ENCODE measurements around the gene KCTD4.

KCTD4 gene

GRCh38 chr13:45219938-45220375, 19.1 kb upstream of the KCTD4 start (continued):
- no peak for TF ChIP-seq ELK4 (IDR thresholded peaks at IDR 0.05; ENCODE audit: borderline replicate concordance, low read depth, low read length)
- TF ChIP-seq ZNF202 (tag by site-specific recombination; IDR thresholded peaks at IDR 0.05; ENCODE audit: borderline replicate concordance) = no peak
- no peak for TF ChIP-seq SCRT1 (tag by site-specific recombination; IDR thresholded peaks at IDR 0.05; ENCODE audit: borderline replicate concordance)
- TF ChIP-seq, protein P1, sequence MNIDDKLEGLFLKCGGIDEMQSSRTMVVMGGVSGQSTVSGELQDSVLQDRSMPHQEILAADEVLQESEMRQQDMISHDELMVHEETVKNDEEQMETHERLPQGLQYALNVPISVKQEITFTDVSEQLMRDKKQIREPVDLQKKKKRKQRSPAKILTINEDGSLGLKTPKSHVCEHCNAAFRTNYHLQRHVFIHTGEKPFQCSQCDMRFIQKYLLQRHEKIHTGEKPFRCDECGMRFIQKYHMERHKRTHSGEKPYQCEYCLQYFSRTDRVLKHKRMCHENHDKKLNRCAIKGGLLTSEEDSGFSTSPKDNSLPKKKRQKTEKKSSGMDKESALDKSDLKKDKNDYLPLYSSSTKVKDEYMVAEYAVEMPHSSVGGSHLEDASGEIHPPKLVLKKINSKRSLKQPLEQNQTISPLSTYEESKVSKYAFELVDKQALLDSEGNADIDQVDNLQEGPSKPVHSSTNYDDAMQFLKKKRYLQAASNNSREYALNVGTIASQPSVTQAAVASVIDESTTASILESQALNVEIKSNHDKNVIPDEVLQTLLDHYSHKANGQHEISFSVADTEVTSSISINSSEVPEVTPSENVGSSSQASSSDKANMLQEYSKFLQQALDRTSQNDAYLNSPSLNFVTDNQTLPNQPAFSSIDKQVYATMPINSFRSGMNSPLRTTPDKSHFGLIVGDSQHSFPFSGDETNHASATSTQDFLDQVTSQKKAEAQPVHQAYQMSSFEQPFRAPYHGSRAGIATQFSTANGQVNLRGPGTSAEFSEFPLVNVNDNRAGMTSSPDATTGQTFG (tag by site-specific recombination; IDR thresholded peaks at IDR 0.05; ENCODE audit: borderline replicate concordance) = no peak
- peak; percentile 88 for TF ChIP-seq SP7 (tag by site-specific recombination; IDR thresholded peaks at IDR 0.05)
- TF ChIP-seq ZNF214 (tag by site-specific recombination; IDR thresholded peaks at IDR 0.05; ENCODE audit: borderline replicate concordance) = no peak
- no peak for TF ChIP-seq ZNF133 (tag by site-specific recombination; IDR thresholded peaks at IDR 0.05)
- TF ChIP-seq ZNF670 (tag by site-specific recombination; IDR thresholded peaks at IDR 0.05; ENCODE audit: low read depth) = no peak
- TF ChIP-seq ZNF596 (tag by site-specific recombination; IDR thresholded peaks at IDR 0.05) = no peak
- TF ChIP-seq ZEB2 (tag by site-specific recombination; IDR thresholded peaks at IDR 0.05) = peak; percentile 71
- TF ChIP-seq, protein P2, sequence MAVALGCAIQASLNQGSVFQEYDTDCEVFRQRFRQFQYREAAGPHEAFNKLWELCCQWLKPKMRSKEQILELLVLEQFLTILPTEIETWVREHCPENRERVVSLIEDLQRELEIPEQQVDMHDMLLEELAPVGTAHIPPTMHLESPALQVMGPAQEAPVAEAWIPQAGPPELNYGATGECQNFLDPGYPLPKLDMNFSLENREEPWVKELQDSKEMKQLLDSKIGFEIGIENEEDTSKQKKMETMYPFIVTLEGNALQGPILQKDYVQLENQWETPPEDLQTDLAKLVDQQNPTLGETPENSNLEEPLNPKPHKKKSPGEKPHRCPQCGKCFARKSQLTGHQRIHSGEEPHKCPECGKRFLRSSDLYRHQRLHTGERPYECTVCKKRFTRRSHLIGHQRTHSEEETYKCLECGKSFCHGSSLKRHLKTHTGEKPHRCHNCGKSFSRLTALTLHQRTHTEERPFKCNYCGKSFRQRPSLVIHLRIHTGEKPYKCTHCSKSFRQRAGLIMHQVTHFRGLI (tag by site-specific recombination; IDR thresholded peaks at IDR 0.05) = no peak
- TF ChIP-seq ZNF157 (tag by site-specific recombination; IDR thresholded peaks at IDR 0.05) = no peak
- TF ChIP-seq KLF9 (tag by site-specific recombination; IDR thresholded peaks at IDR 0.05; ENCODE audit: low read depth) = peak; percentile 31; the same call in 1 of the 2 replicates
- TF ChIP-seq, protein P3, sequence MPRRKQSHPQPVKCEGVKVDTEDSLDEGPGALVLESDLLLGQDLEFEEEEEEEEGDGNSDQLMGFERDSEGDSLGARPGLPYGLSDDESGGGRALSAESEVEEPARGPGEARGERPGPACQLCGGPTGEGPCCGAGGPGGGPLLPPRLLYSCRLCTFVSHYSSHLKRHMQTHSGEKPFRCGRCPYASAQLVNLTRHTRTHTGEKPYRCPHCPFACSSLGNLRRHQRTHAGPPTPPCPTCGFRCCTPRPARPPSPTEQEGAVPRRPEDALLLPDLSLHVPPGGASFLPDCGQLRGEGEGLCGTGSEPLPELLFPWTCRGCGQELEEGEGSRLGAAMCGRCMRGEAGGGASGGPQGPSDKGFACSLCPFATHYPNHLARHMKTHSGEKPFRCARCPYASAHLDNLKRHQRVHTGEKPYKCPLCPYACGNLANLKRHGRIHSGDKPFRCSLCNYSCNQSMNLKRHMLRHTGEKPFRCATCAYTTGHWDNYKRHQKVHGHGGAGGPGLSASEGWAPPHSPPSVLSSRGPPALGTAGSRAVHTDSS (tag by site-specific recombination; IDR thresholded peaks at IDR 0.05) = no peak
- TF ChIP-seq, protein P4, sequence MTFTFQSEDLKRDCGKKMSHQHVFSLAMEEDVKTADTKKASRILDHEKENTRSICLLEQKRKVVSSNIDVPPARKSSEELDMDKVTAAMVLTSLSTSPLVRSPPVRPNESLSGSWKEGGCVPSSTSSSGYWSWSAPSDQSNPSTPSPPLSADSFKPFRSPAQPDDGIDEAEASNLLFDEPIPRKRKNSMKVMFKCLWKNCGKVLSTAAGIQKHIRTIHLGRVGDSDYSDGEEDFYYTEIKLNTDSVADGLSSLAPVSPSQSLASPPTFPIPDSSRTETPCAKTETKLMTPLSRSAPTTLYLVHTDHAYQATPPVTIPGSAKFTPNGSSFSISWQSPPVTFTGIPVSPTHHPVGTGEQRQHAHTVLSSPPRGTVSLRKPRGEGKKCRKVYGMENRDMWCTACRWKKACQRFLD (tag by site-specific recombination; IDR thresholded peaks at IDR 0.05) = no peak
- no peak for TF ChIP-seq ZNF548 (tag by site-specific recombination; IDR thresholded peaks at IDR 0.05)
- no peak for TF ChIP-seq OVOL3 (tag by site-specific recombination; IDR thresholded peaks at IDR 0.05)
- TF ChIP-seq REPIN1 (tag by site-specific recombination; IDR thresholded peaks at IDR 0.05; ENCODE audit: low read depth) = no peak
- peak; percentile 80 for TF ChIP-seq ZNF639 (tag by site-specific recombination; IDR thresholded peaks at IDR 0.05)
- TF ChIP-seq ZBTB44 (tag by site-specific recombination; IDR thresholded peaks at IDR 0.05) = peak; percentile 27; the same call in 1 of the 2 replicates
- TF ChIP-seq OSR2 (tag by site-specific recombination; IDR thresholded peaks at IDR 0.05) = peak; percentile 33; the same call in 1 of the 2 replicates
- peak; percentile 23; the same call in 1 of the 2 replicates for TF ChIP-seq ZSCAN30 (tag by site-specific recombination; IDR thresholded peaks at IDR 0.05)
- no peak for TF ChIP-seq ZNF19 (tag by site-specific recombination; IDR thresholded peaks at IDR 0.05; ENCODE audit: low read depth)
- TF ChIP-seq PRDM6 (tag by site-specific recombination; IDR thresholded peaks at IDR 0.05) = peak; percentile 6; the same call in 1 of the 2 replicates
- TF ChIP-seq INSM2 (tag by site-specific recombination; IDR thresholded peaks at IDR 0.05) = peak; percentile 75
